GM03348 (cell line): Measurements from ENCODE around the gene CNN2.

Experiments
- DNase-seq: peaks from one replicate; pipeline ENCODE4 v3.0.0; 2012; ENCODE audit warnings: low spot score

CNN2 gene

DNA sequence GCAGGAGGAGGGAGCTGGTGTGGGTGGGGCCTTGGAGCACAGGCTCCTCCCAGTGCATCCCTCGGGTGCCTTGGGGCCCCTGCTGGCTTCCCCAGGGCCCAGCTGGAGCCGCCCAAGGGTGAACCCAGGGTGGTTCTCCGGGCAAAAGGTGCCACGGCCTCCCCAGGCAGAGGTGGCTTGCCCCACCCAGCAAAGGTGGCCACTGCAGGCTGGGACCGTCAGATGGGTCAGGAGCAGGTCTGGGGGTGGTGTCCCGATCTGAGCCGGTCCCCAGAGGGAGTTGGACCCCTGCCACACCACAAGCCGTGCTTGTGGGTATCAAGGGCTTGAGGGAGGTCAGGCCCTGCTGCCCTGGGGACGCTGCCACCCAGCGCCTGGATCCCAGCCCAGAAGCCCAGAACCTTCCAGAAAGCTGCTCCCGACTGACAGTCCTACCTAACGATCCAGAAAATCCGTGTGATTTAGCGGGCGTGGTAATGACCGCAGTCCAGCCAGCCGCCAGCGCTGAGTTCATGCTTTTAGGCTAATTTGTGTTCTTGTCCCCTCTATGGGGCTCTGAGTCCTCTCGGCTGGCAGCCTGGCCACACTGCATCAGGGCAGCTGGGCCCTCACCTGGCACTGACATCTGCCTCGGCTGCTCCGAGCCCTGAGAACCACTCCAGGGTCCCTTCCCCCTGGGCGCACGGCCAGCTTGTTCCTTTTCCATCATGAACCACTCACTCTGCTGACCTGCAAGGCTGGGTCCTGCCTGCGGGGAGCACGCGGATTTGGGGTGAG lies 31.2 kb upstream of the CNN2 start:
- DNase-seq: no peak

DNA sequence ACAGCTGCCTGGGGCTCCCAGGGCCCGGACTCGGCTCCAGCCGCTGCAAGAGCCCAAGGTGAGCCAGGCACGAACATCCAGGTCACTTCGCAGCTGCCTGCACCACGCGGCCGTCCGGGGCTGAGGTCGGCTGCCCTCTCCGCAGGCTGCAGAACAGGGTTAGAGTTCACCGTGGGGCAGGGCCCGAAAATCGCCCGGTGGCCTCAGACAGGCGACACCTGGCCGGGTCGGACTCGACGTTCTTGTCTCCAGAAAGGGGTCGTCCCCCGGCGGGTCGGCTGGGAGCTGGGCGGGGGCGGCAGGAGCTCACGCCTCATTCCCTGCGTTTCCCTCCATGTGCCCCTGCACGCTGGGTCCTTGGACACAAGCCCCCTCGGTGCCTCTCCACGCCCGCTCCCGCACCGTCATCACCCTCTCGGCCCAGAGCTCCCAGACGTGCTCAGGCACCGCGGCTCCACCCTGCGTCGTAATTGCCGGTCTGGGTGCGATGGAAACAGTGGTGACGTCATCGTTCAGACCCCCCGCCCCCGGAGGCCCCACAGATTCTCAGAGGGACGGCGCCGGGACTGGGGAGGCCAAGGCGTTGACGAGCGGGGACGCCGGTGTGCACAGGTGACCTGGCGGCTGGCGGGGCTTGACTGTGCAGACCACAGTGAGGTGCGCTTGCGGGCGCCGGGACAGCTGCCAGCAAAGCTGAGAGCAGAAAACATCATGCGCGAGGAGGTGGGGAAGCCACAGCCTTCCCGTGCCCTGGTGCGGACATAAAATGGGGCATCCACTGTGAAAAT lies 30.2 kb upstream of the CNN2 start:
- peak; percentile 68 for DNase-seq

- DNase-seq: no peak
Measured at GRCh38 chr19:998064-998463, 28.3 kb upstream of the CNN2 start.

DNA sequence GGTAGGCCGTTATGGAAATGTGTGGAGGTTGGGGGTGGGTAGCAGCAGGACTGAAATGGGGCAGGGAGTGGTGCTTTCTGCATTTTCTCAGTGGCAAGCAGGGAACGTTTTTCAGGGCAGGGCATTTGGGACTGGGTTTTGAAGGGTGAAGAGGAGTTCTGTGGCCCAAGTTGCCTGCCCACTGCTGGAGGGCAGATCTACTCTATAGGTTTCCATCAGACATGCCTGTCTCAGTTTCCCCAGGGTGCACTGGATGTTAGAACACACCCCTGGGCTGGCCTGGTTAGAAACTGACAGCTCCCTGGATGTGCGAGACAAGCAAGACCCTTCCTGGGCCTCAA lies 27.1 kb upstream of the CNN2 start:
- no peak for DNase-seq

DNA sequence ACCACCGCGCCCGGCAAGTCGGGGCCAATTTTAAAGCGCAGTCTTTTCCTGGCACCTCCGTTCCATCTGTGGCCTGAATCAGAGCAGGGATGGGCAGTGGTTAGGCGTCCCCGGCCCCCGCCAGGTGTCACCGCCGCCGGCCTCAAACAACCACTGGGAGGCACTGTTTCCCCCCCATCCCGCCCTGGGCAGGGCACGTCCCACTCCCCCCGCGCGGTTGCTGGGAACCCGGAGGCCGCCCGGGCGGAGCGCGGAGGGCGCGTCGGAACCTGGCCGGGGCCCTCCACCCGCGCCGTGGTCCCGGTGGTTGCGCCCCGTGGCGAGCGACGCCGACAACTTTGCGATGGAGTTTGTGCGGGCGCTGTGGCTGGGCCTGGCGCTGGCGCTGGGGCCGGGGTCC lies 26.3 kb upstream of the CNN2 start, which contains the start of gene GRIN3B:
TSS of gene GRIN3B (plus strand) at position 325 of the 400 bp plus-strand sequence. CDS start at position 344, 19 bp downstream.
- peak; percentile 88 for DNase-seq

GRCh38 chr19:1000591-1001537 lies 25.5 kb upstream of the CNN2 start:
- DNase-seq: no peak

GRCh38 chr19:1001538-1002166 lies 24.8 kb upstream of the CNN2 start:
- peak; percentile 84 for DNase-seq

- no peak for DNase-seq
Measured at GRCh38 chr19:1002600-1002999, 23.8 kb upstream of the CNN2 start.

GRCh38 chr19:1003283-1003682 lies 23.1 kb upstream of the CNN2 start:
- no peak for DNase-seq

DNA sequence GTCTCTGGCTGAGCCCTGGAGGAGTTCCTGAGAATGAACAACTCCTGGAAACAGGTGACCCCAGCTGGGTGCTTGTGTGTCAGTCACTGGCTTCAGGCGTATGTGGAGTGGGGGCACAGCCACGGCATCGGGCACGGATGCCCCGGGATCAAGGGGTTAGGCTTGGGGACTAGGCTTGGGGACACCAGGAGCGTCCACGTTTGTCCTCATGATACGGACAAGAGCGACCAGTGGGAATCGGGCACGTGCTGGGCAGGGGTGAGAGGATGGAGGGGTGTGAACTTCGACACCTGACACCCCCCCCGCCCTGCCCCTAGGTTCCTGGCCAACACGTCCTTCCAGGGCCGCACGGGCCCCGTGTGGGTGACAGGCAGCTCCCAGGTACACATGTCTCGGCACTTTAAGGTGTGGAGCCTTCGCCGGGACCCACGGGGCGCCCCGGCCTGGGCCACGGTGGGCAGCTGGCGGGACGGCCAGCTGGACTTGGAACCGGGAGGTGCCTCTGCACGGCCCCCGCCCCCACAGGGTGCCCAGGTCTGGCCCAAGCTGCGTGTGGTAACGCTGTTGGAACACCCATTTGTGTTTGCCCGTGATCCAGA lies 22.1 kb upstream of the CNN2 start:
- no peak for DNase-seq

DNA sequence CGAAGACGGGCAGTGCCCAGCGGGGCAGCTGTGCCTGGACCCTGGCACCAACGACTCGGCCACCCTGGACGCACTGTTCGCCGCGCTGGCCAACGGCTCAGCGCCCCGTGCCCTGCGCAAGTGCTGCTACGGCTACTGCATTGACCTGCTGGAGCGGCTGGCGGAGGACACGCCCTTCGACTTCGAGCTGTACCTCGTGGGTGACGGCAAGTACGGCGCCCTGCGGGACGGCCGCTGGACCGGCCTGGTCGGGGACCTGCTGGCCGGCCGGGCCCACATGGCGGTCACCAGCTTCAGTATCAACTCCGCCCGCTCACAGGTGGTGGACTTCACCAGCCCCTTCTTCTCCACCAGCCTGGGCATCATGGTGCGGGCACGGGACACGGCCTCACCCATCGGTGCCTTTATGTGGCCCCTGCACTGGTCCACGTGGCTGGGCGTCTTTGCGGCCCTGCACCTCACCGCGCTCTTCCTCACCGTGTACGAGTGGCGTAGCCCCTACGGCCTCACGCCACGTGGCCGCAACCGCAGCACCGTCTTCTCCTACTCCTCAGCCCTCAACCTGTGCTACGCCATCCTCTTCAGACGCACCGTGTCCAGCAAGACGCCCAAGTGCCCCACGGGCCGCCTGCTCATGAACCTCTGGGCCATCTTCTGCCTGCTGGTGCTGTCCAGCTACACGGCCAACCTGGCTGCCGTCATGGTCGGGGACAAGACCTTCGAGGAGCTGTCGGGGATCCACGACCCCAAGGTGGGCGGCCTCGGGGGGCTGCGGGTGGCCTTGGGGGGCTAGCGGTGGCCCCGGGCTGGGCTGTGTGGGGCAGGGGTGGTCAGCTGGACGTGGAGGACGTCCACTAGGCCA lies 21.4 kb upstream of the CNN2 start:
- no peak for DNase-seq

DNA sequence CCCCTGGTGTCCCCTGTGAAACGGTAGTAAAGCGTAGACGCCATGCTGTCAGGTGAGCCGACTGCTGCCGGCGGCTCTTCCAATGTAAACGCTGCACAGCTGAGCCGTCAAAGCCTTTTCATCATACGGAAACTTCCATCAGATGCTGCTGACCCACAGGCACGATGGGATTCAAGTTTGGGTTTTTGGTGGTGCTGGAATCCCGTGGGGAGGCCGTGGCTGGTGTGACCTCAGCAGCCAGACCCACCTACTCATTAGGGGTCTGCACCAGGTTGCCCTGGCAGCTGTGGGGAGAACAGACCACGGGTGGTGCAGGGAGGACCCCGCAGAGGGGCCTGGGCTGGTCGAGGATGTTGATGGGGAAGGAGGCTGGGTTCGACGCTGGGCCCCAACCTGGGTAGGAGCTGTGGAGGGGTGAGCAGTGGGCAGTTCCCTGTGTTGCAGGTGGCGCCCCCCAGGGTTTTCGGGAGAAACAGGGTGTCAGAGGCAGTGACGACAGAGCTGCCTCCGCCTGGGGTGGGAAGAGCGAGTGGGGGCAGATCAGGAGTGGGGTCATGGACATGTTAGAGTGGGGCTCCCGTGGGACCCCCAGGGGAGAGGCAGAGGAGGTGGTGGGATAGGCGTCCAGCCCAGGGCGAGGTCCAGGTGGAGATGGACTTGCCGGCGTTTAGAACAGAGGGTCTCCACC lies 19.6 kb upstream of the CNN2 start:
- no peak for DNase-seq

DNA sequence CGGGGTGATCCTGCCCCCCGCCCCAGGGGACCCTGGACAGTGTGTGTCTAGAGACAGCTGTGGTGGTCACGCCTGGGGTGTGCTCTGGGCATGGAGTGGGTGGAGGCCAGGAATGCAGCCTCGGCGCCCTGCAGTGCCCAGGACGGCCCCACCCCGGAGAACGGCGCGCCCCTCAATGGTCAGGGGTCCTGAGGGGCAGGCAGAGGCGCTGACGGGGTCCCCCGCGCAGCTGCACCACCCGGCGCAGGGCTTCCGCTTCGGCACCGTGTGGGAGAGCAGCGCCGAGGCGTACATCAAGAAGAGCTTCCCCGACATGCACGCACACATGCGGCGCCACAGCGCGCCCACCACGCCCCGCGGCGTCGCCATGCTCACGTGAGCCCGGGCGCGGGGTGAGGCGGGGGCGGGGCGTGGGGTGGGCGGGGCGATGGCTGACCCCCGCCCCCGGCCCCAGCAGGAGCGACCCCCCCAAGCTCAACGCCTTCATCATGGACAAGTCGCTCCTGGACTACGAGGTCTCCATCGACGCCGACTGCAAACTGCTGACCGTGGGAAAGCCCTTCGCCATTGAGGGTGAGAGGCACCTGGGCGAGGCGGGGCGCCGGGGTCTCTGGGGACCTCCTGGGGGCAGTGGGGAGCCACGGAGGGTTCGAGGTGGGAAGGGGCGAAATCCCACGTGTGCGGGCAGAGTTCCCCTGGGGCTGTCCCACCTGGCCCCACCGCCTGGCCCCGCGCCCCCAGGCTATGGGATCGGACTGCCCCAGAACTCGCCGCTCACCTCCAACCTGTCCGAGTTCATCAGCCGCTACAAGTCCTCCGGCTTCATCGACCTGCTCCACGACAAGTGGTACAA lies 18.8 kb upstream of the CNN2 start:
- no peak for DNase-seq

DNA sequence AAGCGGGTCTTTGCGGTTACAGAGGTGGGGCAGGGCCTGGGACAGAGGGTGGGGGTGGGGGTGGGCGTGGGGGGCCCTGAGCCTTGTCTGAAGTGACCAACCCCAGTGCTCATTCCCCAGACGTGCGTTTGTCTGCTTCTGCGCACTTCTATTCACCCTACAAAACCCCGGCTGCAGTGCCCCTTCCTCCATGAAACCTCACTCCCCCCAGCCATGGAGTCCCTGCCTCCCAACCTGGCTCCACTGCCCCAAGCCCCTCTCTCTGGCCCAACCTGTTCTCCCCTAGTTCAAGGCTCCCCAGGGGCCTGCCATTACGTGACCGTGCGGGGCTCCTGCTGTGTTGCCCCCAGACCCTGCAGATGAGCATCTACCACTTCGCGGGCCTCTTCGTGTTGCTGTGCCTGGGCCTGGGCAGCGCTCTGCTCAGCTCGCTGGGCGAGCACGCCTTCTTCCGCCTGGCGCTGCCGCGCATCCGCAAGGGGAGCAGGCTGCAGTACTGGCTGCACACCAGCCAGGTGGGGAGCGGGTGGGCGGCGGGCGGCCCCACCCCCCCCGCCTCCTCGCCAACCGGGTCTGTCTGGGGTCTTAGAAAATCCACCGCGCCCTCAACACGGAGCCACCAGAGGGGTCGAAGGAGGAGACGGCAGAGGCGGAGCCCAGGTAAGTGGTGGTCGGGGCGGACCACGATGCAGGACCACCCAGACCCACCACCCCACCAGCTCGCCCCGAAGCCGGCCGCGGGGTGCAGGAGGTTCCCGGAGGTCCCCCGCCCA lies 18.0 kb upstream of the CNN2 start:
- DNase-seq: no peak

GRCh38 chr19:1009041-1009980 lies 17.1 kb upstream of the CNN2 start:
- DNase-seq: no peak

DNA sequence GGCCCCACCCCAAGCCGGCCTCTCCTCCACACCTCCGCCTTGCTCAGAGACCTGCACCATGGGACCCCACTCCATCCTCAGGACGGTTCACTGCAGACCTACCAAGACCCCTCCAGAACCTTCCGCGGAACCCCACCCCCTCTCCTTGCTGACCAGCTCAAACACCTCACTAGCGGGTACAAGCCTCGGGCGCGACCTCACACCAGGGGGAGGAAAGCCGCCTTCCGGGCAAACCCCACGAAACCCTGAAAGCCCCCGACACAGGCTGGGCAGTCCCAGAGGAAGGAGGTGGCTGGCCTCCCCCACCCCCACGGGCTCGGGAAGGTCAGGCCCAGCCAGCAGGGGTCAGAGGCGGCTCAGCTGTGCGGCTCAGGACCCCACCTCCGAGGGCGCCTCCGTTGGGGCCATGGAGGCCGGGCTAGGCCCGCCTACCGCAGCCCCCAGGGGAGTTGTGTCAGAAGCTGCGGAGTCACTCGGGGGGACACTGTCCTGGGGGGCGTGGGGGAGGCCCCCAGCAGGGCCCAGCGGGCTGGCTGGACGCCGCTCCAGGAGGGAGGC lies 16.3 kb upstream of the CNN2 start:
- no peak for DNase-seq
